ENCODE data around the gene ST7.

Gene ST7

GRCh38 chr7:116977172-116977571 is 23.9 kb downstream of the ST7 start:
- Histone ChIP-seq H3K79me2 (ENCODE audit: insufficient read depth, low read length) (no peaks in the 10 kb centered on the region), H4K20me1 (ENCODE audit: insufficient read depth, low read length, poor library complexity, severe bottlenecking) (no peaks in the 10 kb centered on the region), H3K27me3 (ENCODE audit: insufficient read depth, low read length, poor library complexity, severe bottlenecking) (no peaks in the 10 kb centered on the region)

GRCh38 chr7:116978006-116978405 is 24.7 kb downstream of the ST7 start:
- Histone ChIP-seq H3K9me3 (ENCODE audit: insufficient read depth, low read depth, low read length) (no peaks in the 10 kb centered on the region), H3K9me2 (replicated peaks; ENCODE audit: low read depth, low read length) (no peaks in the 10 kb centered on the region), H3K27me3 (ENCODE audit: insufficient read depth, low read length, poor library complexity, severe bottlenecking) (no peaks in the 10 kb centered on the region), H3F3A (ENCODE audit: low read depth) (no peaks in the 10 kb centered on the region), H3K4me2 (ENCODE audit: low read depth, low read length, poor library complexity, severe bottlenecking) (no peak overlapping the region), H3K36me3 (ENCODE audit: insufficient read depth, low read length) (no peaks in the 10 kb centered on the region), H2AFZ (ENCODE audit: low read length) (no peak overlapping the region), H3K4me3 (ENCODE audit: low read length, poor library complexity, severe bottlenecking) (no peak overlapping the region), H3K79me2 (ENCODE audit: insufficient read depth, low read length) (no peaks in the 10 kb centered on the region), H3K4me1 (ENCODE audit: insufficient read depth, low read length, poor library complexity, severe bottlenecking) (no peaks in the 10 kb centered on the region), H4K20me1 (ENCODE audit: insufficient read depth, low read length, poor library complexity, severe bottlenecking) (no peaks in the 10 kb centered on the region), H3K9ac (ENCODE audit: low read depth, low read length, poor library complexity, severe bottlenecking) (no peak overlapping the region)
- no peak for TF ChIP-seq EZH2phosphoT487 (IDR thresholded peaks at IDR 0.05; ENCODE audit: borderline replicate concordance)
- TF ChIP-seq CTCF (conservative IDR thresholded peaks at IDR 0.05; ENCODE audit: low read length): no peak

More at GRCh38 chr7:116977172-116977571, 23.9 kb downstream of the ST7 start:
- Histone ChIP-seq H3K36me3 (ENCODE audit: insufficient read depth, low read length) (no peaks in the 10 kb centered on the region), H3K4me1 (ENCODE audit: insufficient read depth, low read length, poor library complexity, severe bottlenecking) (no peaks in the 10 kb centered on the region), H3K4me3 (ENCODE audit: low read length, poor library complexity, severe bottlenecking) (no peak overlapping the region), H3F3A (ENCODE audit: low read depth) (no peaks in the 10 kb centered on the region), H3K9me3 (ENCODE audit: insufficient read depth, low read depth, low read length) (no peaks in the 10 kb centered on the region), H3K9me2 (replicated peaks; ENCODE audit: low read depth, low read length) (no peaks in the 10 kb centered on the region), H3K9ac (ENCODE audit: low read depth, low read length, poor library complexity, severe bottlenecking) (no peak overlapping the region), H2AFZ (ENCODE audit: low read length) (no peak overlapping the region), H3K4me2 (ENCODE audit: low read depth, low read length, poor library complexity, severe bottlenecking) (no peak overlapping the region)
- no peak for TF ChIP-seq EZH2phosphoT487 (IDR thresholded peaks at IDR 0.05; ENCODE audit: borderline replicate concordance)
- no peak for TF ChIP-seq CTCF (conservative IDR thresholded peaks at IDR 0.05; ENCODE audit: low read length)

GRCh38 chr7:116979430-116979829 is 26.1 kb downstream of the ST7 start:
- Histone ChIP-seq H3K9ac (ENCODE audit: low read depth, low read length, poor library complexity, severe bottlenecking) (no peak overlapping the region), H3K4me2 (ENCODE audit: low read depth, low read length, poor library complexity, severe bottlenecking) (no peak overlapping the region), H3K36me3 (ENCODE audit: insufficient read depth, low read length) (no peaks in the 10 kb centered on the region), H3K27me3 (ENCODE audit: insufficient read depth, low read length, poor library complexity, severe bottlenecking) (no peaks in the 10 kb centered on the region), H3K79me2 (ENCODE audit: insufficient read depth, low read length) (no peaks in the 10 kb centered on the region), H3K9me3 (ENCODE audit: insufficient read depth, low read depth, low read length) (no peaks in the 10 kb centered on the region), H3K4me3 (ENCODE audit: low read length, poor library complexity, severe bottlenecking) (no peak overlapping the region), H4K20me1 (ENCODE audit: insufficient read depth, low read length, poor library complexity, severe bottlenecking) (no peaks in the 10 kb centered on the region), H3F3A (ENCODE audit: low read depth) (no peaks in the 10 kb centered on the region), H3K4me1 (ENCODE audit: insufficient read depth, low read length, poor library complexity, severe bottlenecking) (no peaks in the 10 kb centered on the region), H2AFZ (ENCODE audit: low read length) (no peak overlapping the region), H3K9me2 (replicated peaks; ENCODE audit: low read depth, low read length) (no peaks in the 10 kb centered on the region)
- TF ChIP-seq CTCF (conservative IDR thresholded peaks at IDR 0.05; ENCODE audit: low read length): no peak
- no peak for TF ChIP-seq EZH2phosphoT487 (IDR thresholded peaks at IDR 0.05; ENCODE audit: borderline replicate concordance)
